Endodermal cell (in vitro differentiated cells): ENCODE data around the gene ACTN1. TPM values are rescaled to one million over a fixed set of nuclear protein-coding genes. Genes with fewer than 3 reads are reported as not detected.

Experiments
- DNase-seq: peaks from one replicate; pipeline ENCODE4 v3.0.0-alpha.2; 2017
- H3K27ac ChIP-seq: 2 replicates; pipeline ENCODE4 v1.5.1; 2013; ENCODE audit warnings: mild to moderate bottlenecking, low read depth, low read length, moderate library complexity
- H3K27me3 ChIP-seq: 2 replicates; pipeline ENCODE4 v1.6.1; 2013; ENCODE audit warnings: mild to moderate bottlenecking, low read length, moderate library complexity; ENCODE audit not compliant: insufficient read depth, control insufficient read depth, poor library complexity, severe bottlenecking
- H3K36me3 ChIP-seq: 2 replicates; pipeline ENCODE4 v1.7.0; 2013; ENCODE audit warnings: mild to moderate bottlenecking, low read length, moderate library complexity; ENCODE audit not compliant: control insufficient read depth, insufficient read depth
- H3K4me1 ChIP-seq: one replicate; pipeline ENCODE4 v1.7.0; 2013; ENCODE audit warnings: low read length; ENCODE audit not compliant: control insufficient read depth, insufficient read depth
- H3K4me3 ChIP-seq: 2 replicates; pipeline ENCODE4 v1.5.1; 2013; ENCODE audit warnings: mild to moderate bottlenecking, low read length, moderate library complexity
- H3K9ac ChIP-seq: 2 replicates; pipeline ENCODE4 v1.6.1; 2013; ENCODE audit warnings: mild to moderate bottlenecking, low read length, moderate library complexity; ENCODE audit not compliant: poor library complexity, severe bottlenecking; ENCODE audit errors: extremely low read depth
- H3K9me3 ChIP-seq: 2 replicates; pipeline ENCODE4 v1.6.1; 2013; ENCODE audit warnings: mild to moderate bottlenecking, low read length, moderate library complexity; ENCODE audit not compliant: control insufficient read depth
- H3K27ac Mint-ChIP-seq: 2 replicates; pipeline ENCODE4 v1.8.0; 2020; ENCODE audit warnings: mixed read lengths
- H3K27me3 Mint-ChIP-seq: 2 replicates; pipeline ENCODE4 v1.8.0; 2021; ENCODE audit warnings: mild to moderate bottlenecking, mixed read lengths; ENCODE audit not compliant: insufficient read depth
- H3K36me3 Mint-ChIP-seq: 2 replicates; pipeline ENCODE4 v1.8.0; 2020; ENCODE audit warnings: low read depth, mixed read lengths
- H3K4me1 Mint-ChIP-seq: 2 replicates; pipeline ENCODE4 v1.8.0; 2020; ENCODE audit warnings: mixed read lengths
- H3K4me3 Mint-ChIP-seq: 2 replicates; pipeline ENCODE4 v1.8.0; 2020; ENCODE audit warnings: mild to moderate bottlenecking, moderate library complexity, mixed read lengths
- H3K9me3 Mint-ChIP-seq: 2 replicates; pipeline ENCODE4 v1.8.0; 2020; ENCODE audit warnings: mild to moderate bottlenecking, mixed read lengths
- CTCF ChIP-seq: fragments of 200-600 bp; sonication (generic); conservative IDR thresholded peaks from 2 replicates; pipeline ENCODE4 v1.5.0; 2021; ENCODE audit warnings: antibody characterized with exemption, mild to moderate bottlenecking
- WGBS, 2 experiments: methylation state at CpG; one replicate each; pipeline versions ENCODE4 v1.1.5 to v1.1.7; 2013; ENCODE audit warnings: missing lambda C conversion rate in 2 of 2, mixed read lengths in 1 of 2; ENCODE audit not compliant: insufficient coverage in 1 of 2, insufficient read length in 1 of 2; 5-methylcytosine and 5-hydroxymethylcytosine counted together
- total RNA-seq, 2 donors: library from RNA; stranded (reverse); fragmentation: NEBNext Ultra II Directional in 1 of 2; extraction: Animal tissue kit (Norgen Biotek cat#: 25700) in 1 of 2; gene quantifications; 2 replicates in 1 of 2; 3 replicates in 1 of 2; pipeline ENCODE4 v1.2.1, GENCODE V29; 2021

ACTN1 gene
- total RNA-seq, 2 donors from 2014 or later = 190 to 275 TPM

DNA sequence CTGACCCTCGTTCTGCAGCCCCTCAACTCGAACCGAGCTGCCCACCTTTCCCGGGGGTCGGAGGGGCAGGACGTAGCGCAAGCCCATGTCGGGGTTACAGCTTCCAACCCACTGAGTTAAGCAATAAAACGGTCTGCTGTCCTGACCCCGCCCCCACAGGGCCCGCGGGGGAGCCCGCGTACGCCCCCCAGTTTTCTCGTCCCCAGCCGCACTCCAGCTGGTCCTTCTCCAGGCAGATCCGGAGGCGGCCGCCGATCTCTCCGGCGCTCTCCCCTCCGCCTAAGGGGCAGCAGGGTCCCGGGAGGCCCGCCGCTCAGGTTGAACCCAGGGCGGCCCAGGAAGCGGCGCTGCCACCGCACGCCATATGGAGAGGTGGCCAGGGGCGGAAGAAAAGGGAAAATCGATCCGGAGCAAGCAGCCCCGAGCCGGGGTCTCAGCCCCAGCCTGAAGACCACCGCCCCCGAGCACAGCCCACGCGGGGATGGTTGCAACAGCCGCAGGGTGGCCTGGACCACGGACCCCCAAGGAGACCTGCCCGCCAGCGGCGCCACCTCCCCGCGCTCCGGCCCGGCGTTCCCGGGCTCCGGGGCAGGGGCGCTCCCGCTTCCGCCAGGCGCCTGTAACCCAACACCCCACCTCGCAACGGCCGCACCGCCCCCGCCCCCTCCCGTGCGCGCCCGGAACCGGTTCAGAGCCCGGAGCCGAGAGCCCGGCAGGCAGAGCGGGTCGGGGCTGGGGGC, 760 bp downstream of the ACTN1 start:
- H3K27ac Mint-ChIP-seq = peak overlapping the region; percentile 77
- H3K4me1 Mint-ChIP-seq = peaks cover 40% of the 10 kb centered on the region
- peak overlapping the region; percentile 83 for H3K4me3 Mint-ChIP-seq

DNA sequence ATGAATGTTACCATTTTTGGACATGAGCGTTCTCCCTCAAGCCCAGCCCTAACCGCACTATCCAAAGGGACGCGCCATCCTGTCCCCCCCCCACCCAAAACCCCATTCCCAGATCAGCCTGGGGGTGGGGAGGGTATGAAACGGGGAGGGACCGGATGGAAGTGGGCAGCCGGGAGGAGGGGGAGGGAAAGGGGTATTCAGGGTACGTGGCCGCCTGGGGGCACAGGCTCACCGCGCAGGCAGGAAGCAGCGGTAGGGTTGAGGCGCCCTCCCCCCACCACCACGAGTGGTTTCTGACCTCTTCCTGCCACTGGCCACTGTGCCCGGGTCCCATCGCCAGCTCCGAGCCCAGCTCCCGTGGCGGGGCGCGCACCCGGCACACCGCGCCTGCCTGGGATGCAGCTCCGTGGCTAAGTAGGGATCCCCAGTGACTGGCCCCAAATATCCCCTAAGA, 1.4 kb downstream of the ACTN1 start:
- H3K36me3 ChIP-seq = peaks cover 41% of the 10 kb centered on the region
- Mint-ChIP-seq H3K4me3 (peak overlapping the region; percentile 83), H3K9me3 (no peaks in the 10 kb centered on the region), H3K4me1 (peaks cover 40% of the 10 kb centered on the region), H3K36me3 (peaks cover 31% of the 10 kb centered on the region), H3K27ac (peak overlapping the region; percentile 77), H3K27me3 (peaks cover 4% of the 10 kb centered on the region)
- H3K9me3 ChIP-seq = no peaks in the 10 kb centered on the region
- WGBS, 2 experiments = 0% methylated on average over 21 of the region's 25 CpGs; no CpG with 5 or more reads in 1 of the 2 experiments
- peak; percentile 74 for DNase-seq
- peak overlapping the region; percentile 83 for H3K9ac ChIP-seq
- peak overlapping the region; percentile 54 for H3K27ac ChIP-seq
- no peaks in the 10 kb centered on the region for H3K27me3 ChIP-seq
- H3K4me3 ChIP-seq = peak overlapping the region; percentile 77
- TF ChIP-seq CTCF = peak; percentile 33
- H3K4me1 ChIP-seq = peaks cover 9% of the 10 kb centered on the region

More for the DNA sequence above, 760 bp downstream of the ACTN1 start:
- TF ChIP-seq CTCF = no peak
- peaks cover 4% of the 10 kb centered on the region for H3K27me3 Mint-ChIP-seq
- Histone ChIP-seq H3K36me3 (peaks cover 35% of the 10 kb centered on the region), H3K9me3 (no peaks in the 10 kb centered on the region), H3K4me1 (peaks cover 9% of the 10 kb centered on the region), H3K27ac (peak overlapping the region; percentile 85), H3K9ac (peak overlapping the region; percentile 83), H3K4me3 (peak overlapping the region; percentile 77), H3K27me3 (no peaks in the 10 kb centered on the region)
- DNase-seq = peak; percentile 91
- no peaks in the 10 kb centered on the region for H3K9me3 Mint-ChIP-seq
- peaks cover 25% of the 10 kb centered on the region for H3K36me3 Mint-ChIP-seq
- 0% methylated on average over 7 to 72 of the region's 72 CpGs for WGBS, 2 experiments

DNA sequence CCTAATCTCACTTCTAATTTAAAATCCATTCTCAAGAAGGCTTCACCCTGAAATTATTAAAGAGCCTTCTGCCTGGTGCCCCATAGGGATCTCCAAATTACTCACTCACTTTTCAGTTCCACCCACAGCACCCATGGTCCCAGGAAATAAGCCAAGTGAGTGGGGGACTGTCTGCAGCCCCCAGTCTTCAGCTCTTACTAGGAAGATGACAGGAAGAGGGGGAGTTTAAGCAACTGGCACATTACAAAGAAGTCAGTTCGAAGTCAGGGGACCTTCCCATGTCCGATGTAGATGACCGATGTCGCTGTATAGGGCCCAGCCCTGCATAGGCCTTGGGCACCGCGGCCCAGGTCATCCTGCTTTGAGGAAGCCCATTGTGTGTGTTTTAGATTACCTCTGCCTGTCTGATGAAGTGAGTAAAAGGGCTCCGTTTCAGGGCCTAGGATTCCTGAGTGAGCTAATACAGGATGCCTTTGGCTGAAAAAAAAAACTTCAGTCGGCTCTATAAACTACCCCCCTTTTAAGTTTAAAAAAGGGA, 1.9 kb downstream of the ACTN1 start:
- H3K27me3 ChIP-seq = no peaks in the 10 kb centered on the region
- peaks cover 40% of the 10 kb centered on the region for H3K4me1 Mint-ChIP-seq
- DNase-seq = peak; percentile 64

More for the DNA sequence above, 1.9 kb downstream of the ACTN1 start:
- no peak overlapping the region for H3K27ac ChIP-seq
- Mint-ChIP-seq H3K27ac (peak overlapping the region; percentile 38), H3K4me3 (peak overlapping the region; percentile 83), H3K36me3 (peaks cover 35% of the 10 kb centered on the region), H3K27me3 (peaks cover 4% of the 10 kb centered on the region), H3K9me3 (no peaks in the 10 kb centered on the region)
- H3K4me1 ChIP-seq = peaks cover 9% of the 10 kb centered on the region
- peak overlapping the region; percentile 77 for H3K4me3 ChIP-seq
- H3K9me3 ChIP-seq = no peaks in the 10 kb centered on the region
- peaks cover 46% of the 10 kb centered on the region for H3K36me3 ChIP-seq
- H3K9ac ChIP-seq = peak overlapping the region; percentile 83
- no peak for TF ChIP-seq CTCF
- WGBS, 2 experiments = 11 to 20% methylated on average over 5 to 7 of the region's 8 CpGs
